Upper lobe of left lung (tissue), 4 donors: Measurements from ENCODE around the gene ALX4.

Source experiments
- EP300 ChIP-seq, 4 donors: sonication (generic); formaldehyde crosslinking; IDR thresholded peaks; one replicate each; pipeline ENCODE4 v1.5.1; 2017; ENCODE audit warnings: antibody characterized with exemption in 4 of 4, control low read depth in 2 of 4
- POLR2A ChIP-seq, 4 donors: fragments of 450-650 bp; IDR thresholded peaks; one replicate each; pipeline ENCODE4 v1.5.1; 2016 to 2017; ENCODE audit warnings: antibody characterized with exemption in 4 of 4, mild to moderate bottlenecking in 2 of 4
- TF ChIP-seq, protein P1 (sequence below), 6 experiments: fragments of 450-650 bp in 4 of 6; fragments of 200-600 bp in 2 of 6; sonication (generic) in 2 of 6; IDR thresholded peaks; one replicate each; pipeline ENCODE4 v1.5.1; 2016 to 2019; ENCODE audit warnings: antibody characterized with exemption in 6 of 6

- TF ChIP-seq, protein P1, sequence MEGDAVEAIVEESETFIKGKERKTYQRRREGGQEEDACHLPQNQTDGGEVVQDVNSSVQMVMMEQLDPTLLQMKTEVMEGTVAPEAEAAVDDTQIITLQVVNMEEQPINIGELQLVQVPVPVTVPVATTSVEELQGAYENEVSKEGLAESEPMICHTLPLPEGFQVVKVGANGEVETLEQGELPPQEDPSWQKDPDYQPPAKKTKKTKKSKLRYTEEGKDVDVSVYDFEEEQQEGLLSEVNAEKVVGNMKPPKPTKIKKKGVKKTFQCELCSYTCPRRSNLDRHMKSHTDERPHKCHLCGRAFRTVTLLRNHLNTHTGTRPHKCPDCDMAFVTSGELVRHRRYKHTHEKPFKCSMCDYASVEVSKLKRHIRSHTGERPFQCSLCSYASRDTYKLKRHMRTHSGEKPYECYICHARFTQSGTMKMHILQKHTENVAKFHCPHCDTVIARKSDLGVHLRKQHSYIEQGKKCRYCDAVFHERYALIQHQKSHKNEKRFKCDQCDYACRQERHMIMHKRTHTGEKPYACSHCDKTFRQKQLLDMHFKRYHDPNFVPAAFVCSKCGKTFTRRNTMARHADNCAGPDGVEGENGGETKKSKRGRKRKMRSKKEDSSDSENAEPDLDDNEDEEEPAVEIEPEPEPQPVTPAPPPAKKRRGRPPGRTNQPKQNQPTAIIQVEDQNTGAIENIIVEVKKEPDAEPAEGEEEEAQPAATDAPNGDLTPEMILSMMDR (IDR thresholded peaks at IDR 0.05) = no peak
- TF ChIP-seq EP300 (IDR thresholded peaks at IDR 0.05) (no peak), POLR2A (IDR thresholded peaks at IDR 0.05) (no peak)
Observed at GRCh38 chr11:44290208-44290607, 19.7 kb downstream of the ALX4 start.
